D721Med (cell line): ENCODE data around the gene PLXNA4.

Experiments used
- DNase-seq: peaks from one replicate; pipeline ENCODE4 v3.0.0; 2011; ENCODE audit warnings: low spot score; ENCODE audit not compliant: insufficient read length
- FAIRE-seq: peaks from 2 replicates; lab custom pipeline; 2011; peaks lifted over from hg19 to GRCh38; lab: Jason Lieb, UNC
- CTCF ChIP-seq: IDR thresholded peaks from 2 replicates; pipeline ENCODE4 v1.5.1; 2012; ENCODE audit warnings: mild to moderate bottlenecking, control low read depth; ENCODE audit not compliant: insufficient read depth; ENCODE audit errors: missing control alignments

Gene PLXNA4

GRCh38 chr7:132080467-132080866 lies 495.8 kb downstream of the PLXNA4 start:
- FAIRE-seq (no peak), DNase-seq (no peak)
- TF ChIP-seq CTCF, result no peak

- FAIRE-seq (no peak), DNase-seq (no peak)
- no peak for TF ChIP-seq CTCF
Observed at GRCh38 chr7:132078891-132079735, 497.2 kb downstream of the PLXNA4 start.

- no peak for TF ChIP-seq CTCF
- no peak for DNase-seq
- no peak for FAIRE-seq
Observed at GRCh38 chr7:132077971-132078685, 498.1 kb downstream of the PLXNA4 start.

- FAIRE-seq (no peak), DNase-seq (no peak)
- no peak for TF ChIP-seq CTCF
Observed at GRCh38 chr7:132076301-132077035, 499.8 kb downstream of the PLXNA4 start.

- TF ChIP-seq CTCF, result no peak
- FAIRE-seq, result no peak
- DNase-seq, result no peak
Observed at GRCh38 chr7:132075515-132075914, 500.8 kb downstream of the PLXNA4 start.

GRCh38 chr7:132073920-132074589 lies 502.2 kb downstream of the PLXNA4 start:
- TF ChIP-seq CTCF, result no peak

More at GRCh38 chr7:132073920-132074589, 502.2 kb downstream of the PLXNA4 start:
- no peak for DNase-seq
- no peak for FAIRE-seq
